K562 (cell line): ENCODE results near the gene GGA2. TPM values are rescaled to one million over a fixed set of nuclear protein-coding genes. Genes with fewer than 3 reads are reported as not detected.

Source experiments
- ATAC-seq: fragments of 200-7000 bp; cut with Tn5 transposase; 3 replicates; pipeline ENCODE4 v1.9.1; 2020; ENCODE audit warnings: moderate library complexity
- BruUV-seq: library from RNA; stranded (reverse); fragments of 400-500 nt; replicated peaks from 2 replicates; lab custom pipeline; 2021; lab: Mats Ljungman, UMichigan
- CTCF ChIA-PET: fragments of 300-600 bp; formaldehyde crosslinking; extraction: SDS; loops from one replicate; lab custom pipeline; 2021; ENCODE audit warnings: low intra/inter-chr PET ratio; lab: Yijun Ruan, JAX
- POLR2A ChIA-PET: fragments of 300-600, 350-650 bp; sonication (Branson Sonifier 250); formaldehyde crosslinking; extraction: SDS; loops from one replicate; lab custom pipeline; 2021; ENCODE audit warnings: antibody characterized with exemption, inconsistent platforms; lab: Yijun Ruan, JAX
- DNase-seq, 4 experiments: peaks; one replicate each; pipeline versions ENCODE4 v3.0.0 to v3.0.0-alpha.2; 2011 to 2018; ENCODE audit warnings: low spot score in 3 of 4, mixed read lengths in 3 of 4; ENCODE audit errors: extremely low read depth in 1 of 4
- FAIRE-seq: peaks from 2 replicates; lab custom pipeline; 2011; peaks lifted over from hg19 to GRCh38; lab: Jason Lieb, UNC
- H2AFZ ChIP-seq: 2 replicates; pipeline ENCODE4 v1.6.0; 2011; ENCODE audit warnings: low read depth, low read length, control low read depth, inconsistent platforms
- H3K27ac ChIP-seq: fragments of 200-600 bp; 3 replicates; pipeline ENCODE4 v1.8.0; 2011; ENCODE audit warnings: low read depth, mild to moderate bottlenecking, control low read depth, inconsistent platforms, low read length, moderate library complexity, mixed read lengths; ENCODE audit errors: extremely low read depth
- H3K27me3 ChIP-seq, 2 experiments: fragments of 300-600 bp in 1 of 2; 2 replicates in 1 of 2; 3 replicates in 1 of 2; pipeline versions ENCODE4 v1.6.0 to v1.8.0; 2011; ENCODE audit warnings: inconsistent platforms in 2 of 2, low read length in 2 of 2, mild to moderate bottlenecking in 1 of 2, mixed read lengths in 1 of 2, moderate library complexity in 1 of 2; ENCODE audit not compliant: control insufficient read depth in 2 of 2, insufficient read depth in 2 of 2
- H3K36me3 ChIP-seq: fragments of 300-600 bp; 3 replicates; pipeline ENCODE4 v1.8.0; 2011; ENCODE audit warnings: mild to moderate bottlenecking, low read length, inconsistent platforms; ENCODE audit not compliant: control insufficient read depth, insufficient read depth
- H3K4me1 ChIP-seq, 2 experiments: fragments of 200-600 bp in 1 of 2; replicated peaks in 1 of 2; 2 replicates in 1 of 2; 3 replicates in 1 of 2; pipeline versions ENCODE4 v1.5.1 to v1.8.0; 2011; ENCODE audit warnings: inconsistent platforms in 2 of 2, low read length in 2 of 2, mild to moderate bottlenecking in 1 of 2, mixed read lengths in 1 of 2, moderate library complexity in 1 of 2; ENCODE audit not compliant: control insufficient read depth in 2 of 2, insufficient read depth in 2 of 2
- H3K4me2 ChIP-seq: 2 replicates; pipeline ENCODE4 v1.6.1; 2011; ENCODE audit warnings: low read length, control low read depth, inconsistent platforms, mixed read lengths; ENCODE audit not compliant: insufficient read depth
- H3K4me3 ChIP-seq: fragments of 200-600 bp; sonication (generic), shearing (Covaris generic); 2 replicates; pipeline ENCODE4 v1.5.1; 2016; ENCODE audit warnings: control low read depth, inconsistent platforms
- H3K79me2 ChIP-seq: fragments of 200-600 bp; 3 replicates; pipeline ENCODE4 v1.8.0; 2011; ENCODE audit warnings: low read length, inconsistent platforms; ENCODE audit not compliant: control insufficient read depth, insufficient read depth
- H3K9ac ChIP-seq, 2 experiments: 2 replicates each; pipeline versions ENCODE4 v1.6.0 to v1.6.1; 2011; ENCODE audit warnings: low read depth in 2 of 2, low read length in 2 of 2, control low read depth in 1 of 2, inconsistent platforms in 1 of 2, mild to moderate bottlenecking in 1 of 2, mixed read lengths in 1 of 2; ENCODE audit not compliant: insufficient read depth in 1 of 2
- H3K9me1 ChIP-seq: one replicate; pipeline ENCODE4 v1.6.0; 2011; ENCODE audit warnings: inconsistent platforms, mild to moderate bottlenecking, low read length, moderate library complexity; ENCODE audit not compliant: control insufficient read depth, insufficient read depth
- H3K9me3 ChIP-seq: replicated peaks from 2 replicates; pipeline ENCODE4 v1.5.1; 2011; ENCODE audit warnings: low read depth, low read length, inconsistent platforms; ENCODE audit not compliant: control insufficient read depth, insufficient read depth
- H4K20me1 ChIP-seq: replicated peaks from 2 replicates; pipeline ENCODE4 v1.6.1; 2011; ENCODE audit warnings: low read length, inconsistent platforms, mixed read lengths; ENCODE audit not compliant: control insufficient read depth, insufficient read depth
- BMI1 ChIP-seq: fragments of 150-350 bp; IDR thresholded peaks from 2 replicates; pipeline ENCODE4 v1.6.1; 2014; ENCODE audit warnings: low read length
- FOXP1 ChIP-seq: sonication (generic); formaldehyde crosslinking; IDR thresholded peaks from 2 replicates; pipeline ENCODE4 v1.8.0; 2022; ENCODE audit warnings: mild to moderate bottlenecking, missing genetic modification reagents
- KDM4B ChIP-seq, 2 experiments: fragments of 450-650 bp in 1 of 2; sonication (generic) in 1 of 2; IDR thresholded peaks; 2 replicates each; pipeline ENCODE4 v1.6.1; 2016 to 2017; ENCODE audit warnings: borderline replicate concordance in 2 of 2, antibody characterized with exemption in 1 of 2, low read depth in 1 of 2, mild to moderate bottlenecking in 1 of 2
- MEIS2 ChIP-seq: fragments of 450-650 bp; IDR thresholded peaks from 2 replicates; pipeline ENCODE4 v1.6.1; 2014; ENCODE audit warnings: mild to moderate bottlenecking; ENCODE audit not compliant: partially characterized antibody
- RFX7 ChIP-seq: fragments of 250-450 bp; sonication (Bioruptor Pico); IDR thresholded peaks from 2 replicates; pipeline ENCODE4 v1.5.1; 2021; ENCODE audit warnings: mild to moderate bottlenecking
- SP1 ChIP-seq: sonication (generic); formaldehyde crosslinking; IDR thresholded peaks from 2 replicates; pipeline ENCODE4 v1.8.1; 2022; ENCODE audit warnings: mild to moderate bottlenecking, missing genetic modification reagents
- WGBS: fragments of 100-300 bp; shearing (Covaris generic); methylation state at CpG from one replicate; pipeline ENCODE4 v1.1.6; 2016; ENCODE audit warnings: low coverage, mixed read lengths; ENCODE audit not compliant: insufficient coverage; ENCODE audit errors: missing lambda C conversion rate; 5-methylcytosine and 5-hydroxymethylcytosine counted together
- in situ Hi-C: fragments of 300-500 bp; cut with MboI; formaldehyde crosslinking; loops from 4 replicates; pipeline ENCODE4 v1.15.0; 2018; ENCODE audit warnings: inconsistent platforms, mixed read lengths
- intact Hi-C: fragments of 100-400 bp; cut with micrococcal nuclease; formaldehyde crosslinking; loops from 2 replicates; pipeline ENCODE4 v1.14.2; 2022
- polyA plus RNA-seq, 8 experiments: library from polyadenylated mRNA; depleted of rRNA in 4 of 8; stranded (reverse) in 5 of 8; unstranded in 3 of 8; fragments of >200 nt; fragmentation: Nextera tagmentation in 2 of 8; fragmentation: Illumina TruSeq in 1 of 8; extraction: Ambion mirVana in 2 of 8; extraction: Trizol in 1 of 8; gene quantifications; 2 replicates each; pipeline versions ENCODE4 v1.2.1 to v1.2.3, GENCODE V29; 2011 to 2014; ENCODE audit warnings: inconsistent platforms in 1 of 8, missing spikeins in 1 of 8
- total RNA-seq, 7 experiments: library from RNA; depleted of rRNA in 6 of 7; stranded (reverse); fragments of >200 nt in 6 of 7; fragmentation: Illumina TruSeq in 2 of 7; extraction: Trizol in 2 of 7; gene quantifications; 2 replicates each; pipeline versions ENCODE4 v1.2.1 to v1.2.3, GENCODE V29; 2011 to 2021; ENCODE audit warnings: low replicate concordance in 1 of 7
- TF ChIP-seq, protein P1 (sequence below): fragments of 250-450 bp; sonication (Bioruptor Pico); IDR thresholded peaks from 2 replicates; pipeline ENCODE4 v1.5.0; 2022; ENCODE audit warnings: mild to moderate bottlenecking
- TF ChIP-seq, protein P2 (sequence below), 2 experiments: fragments of 450-650 bp; IDR thresholded peaks; 2 replicates each; pipeline ENCODE4 v1.6.1; 2016; ENCODE audit warnings: mild to moderate bottlenecking in 2 of 2, borderline replicate concordance in 1 of 2, low read depth in 1 of 2, moderate library complexity in 1 of 2

The GGA2 gene
- total and polyA plus RNA-seq, 9 of the 15 experiments (the other 6 are each of a cell fraction or from before 2014, with no cell fraction given): 11.9 to 133 (median 66.3) TPM

GRCh38 chr16:23520500-23520899, 10.2 kb upstream of the GGA2 start:
- H3K27ac ChIP-seq: no peak overlapping the region
- H3K9ac ChIP-seq: no peak overlapping the region
- no TSS peak for BruUV-seq
- H3K9me3 ChIP-seq: no peaks in the 10 kb centered on the region
- H3K4me3 ChIP-seq: no peak overlapping the region
- in situ Hi-C loops: no loop called here
- H3K4me2 ChIP-seq: no peak overlapping the region
- no peaks in the 10 kb centered on the region for H3K79me2 ChIP-seq
- H3K36me3 ChIP-seq: peaks cover 63% of the 10 kb centered on the region; the same call in 2 of the 3 replicates
- H4K20me1 ChIP-seq: no peaks in the 10 kb centered on the region
- ATAC-seq: no peak
- no peak overlapping the region for H2AFZ ChIP-seq
- POLR2A ChIA-PET: interaction anchor here (0.6 to 1.4 kb wide), 4 partner anchors 8 to 41 kb away, joined by 3 to 7 read pairs (median 4); partner anchors contain the start of genes EARS2 and UBFD1
- CTCF ChIA-PET: no interaction called here
- WGBS: 85% methylated on average over 4 of the region's 4 CpGs
- no peaks in the 10 kb centered on the region for H3K27me3 ChIP-seq
- intact Hi-C loops: no loop called here
- DNase-seq: no peak
- peaks cover 5 to 8% of the 10 kb centered on the region in 2 experiments; a peak in 3 of 5 replicates for H3K4me1 ChIP-seq
- no peaks in the 10 kb centered on the region for H3K9me1 ChIP-seq
- FAIRE-seq: no peak
- TF ChIP-seq MEIS2 (no peak), RFX7 (CRISPR knock-in tag) (no peak), KDM4B (IDR thresholded peaks at IDR 0.05; ENCODE audit: borderline replicate concordance in 2 of 2, low read depth in 1 of 2) (no peak), BMI1 (no peak), FOXP1 (no peak), SP1 (CRISPR knock-in tag) (no peak)
- TF ChIP-seq, protein P1, sequence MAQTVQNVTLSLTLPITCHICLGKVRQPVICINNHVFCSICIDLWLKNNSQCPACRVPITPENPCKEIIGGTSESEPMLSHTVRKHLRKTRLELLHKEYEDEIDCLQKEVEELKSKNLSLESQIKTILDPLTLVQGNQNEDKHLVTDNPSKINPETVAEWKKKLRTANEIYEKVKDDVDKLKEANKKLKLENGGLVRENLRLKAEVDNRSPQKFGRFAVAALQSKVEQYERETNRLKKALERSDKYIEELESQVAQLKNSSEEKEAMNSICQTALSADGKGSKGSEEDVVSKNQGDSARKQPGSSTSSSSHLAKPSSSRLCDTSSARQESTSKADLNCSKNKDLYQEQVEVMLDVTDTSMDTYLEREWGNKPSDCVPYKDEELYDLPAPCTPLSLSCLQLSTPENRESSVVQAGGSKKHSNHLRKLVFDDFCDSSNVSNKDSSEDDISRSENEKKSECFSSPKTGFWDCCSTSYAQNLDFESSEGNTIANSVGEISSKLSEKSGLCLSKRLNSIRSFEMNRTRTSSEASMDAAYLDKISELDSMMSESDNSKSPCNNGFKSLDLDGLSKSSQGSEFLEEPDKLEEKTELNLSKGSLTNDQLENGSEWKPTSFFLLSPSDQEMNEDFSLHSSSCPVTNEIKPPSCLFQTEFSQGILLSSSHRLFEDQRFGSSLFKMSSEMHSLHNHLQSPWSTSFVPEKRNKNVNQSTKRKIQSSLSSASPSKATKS: no peak
- TF ChIP-seq, protein P2, sequence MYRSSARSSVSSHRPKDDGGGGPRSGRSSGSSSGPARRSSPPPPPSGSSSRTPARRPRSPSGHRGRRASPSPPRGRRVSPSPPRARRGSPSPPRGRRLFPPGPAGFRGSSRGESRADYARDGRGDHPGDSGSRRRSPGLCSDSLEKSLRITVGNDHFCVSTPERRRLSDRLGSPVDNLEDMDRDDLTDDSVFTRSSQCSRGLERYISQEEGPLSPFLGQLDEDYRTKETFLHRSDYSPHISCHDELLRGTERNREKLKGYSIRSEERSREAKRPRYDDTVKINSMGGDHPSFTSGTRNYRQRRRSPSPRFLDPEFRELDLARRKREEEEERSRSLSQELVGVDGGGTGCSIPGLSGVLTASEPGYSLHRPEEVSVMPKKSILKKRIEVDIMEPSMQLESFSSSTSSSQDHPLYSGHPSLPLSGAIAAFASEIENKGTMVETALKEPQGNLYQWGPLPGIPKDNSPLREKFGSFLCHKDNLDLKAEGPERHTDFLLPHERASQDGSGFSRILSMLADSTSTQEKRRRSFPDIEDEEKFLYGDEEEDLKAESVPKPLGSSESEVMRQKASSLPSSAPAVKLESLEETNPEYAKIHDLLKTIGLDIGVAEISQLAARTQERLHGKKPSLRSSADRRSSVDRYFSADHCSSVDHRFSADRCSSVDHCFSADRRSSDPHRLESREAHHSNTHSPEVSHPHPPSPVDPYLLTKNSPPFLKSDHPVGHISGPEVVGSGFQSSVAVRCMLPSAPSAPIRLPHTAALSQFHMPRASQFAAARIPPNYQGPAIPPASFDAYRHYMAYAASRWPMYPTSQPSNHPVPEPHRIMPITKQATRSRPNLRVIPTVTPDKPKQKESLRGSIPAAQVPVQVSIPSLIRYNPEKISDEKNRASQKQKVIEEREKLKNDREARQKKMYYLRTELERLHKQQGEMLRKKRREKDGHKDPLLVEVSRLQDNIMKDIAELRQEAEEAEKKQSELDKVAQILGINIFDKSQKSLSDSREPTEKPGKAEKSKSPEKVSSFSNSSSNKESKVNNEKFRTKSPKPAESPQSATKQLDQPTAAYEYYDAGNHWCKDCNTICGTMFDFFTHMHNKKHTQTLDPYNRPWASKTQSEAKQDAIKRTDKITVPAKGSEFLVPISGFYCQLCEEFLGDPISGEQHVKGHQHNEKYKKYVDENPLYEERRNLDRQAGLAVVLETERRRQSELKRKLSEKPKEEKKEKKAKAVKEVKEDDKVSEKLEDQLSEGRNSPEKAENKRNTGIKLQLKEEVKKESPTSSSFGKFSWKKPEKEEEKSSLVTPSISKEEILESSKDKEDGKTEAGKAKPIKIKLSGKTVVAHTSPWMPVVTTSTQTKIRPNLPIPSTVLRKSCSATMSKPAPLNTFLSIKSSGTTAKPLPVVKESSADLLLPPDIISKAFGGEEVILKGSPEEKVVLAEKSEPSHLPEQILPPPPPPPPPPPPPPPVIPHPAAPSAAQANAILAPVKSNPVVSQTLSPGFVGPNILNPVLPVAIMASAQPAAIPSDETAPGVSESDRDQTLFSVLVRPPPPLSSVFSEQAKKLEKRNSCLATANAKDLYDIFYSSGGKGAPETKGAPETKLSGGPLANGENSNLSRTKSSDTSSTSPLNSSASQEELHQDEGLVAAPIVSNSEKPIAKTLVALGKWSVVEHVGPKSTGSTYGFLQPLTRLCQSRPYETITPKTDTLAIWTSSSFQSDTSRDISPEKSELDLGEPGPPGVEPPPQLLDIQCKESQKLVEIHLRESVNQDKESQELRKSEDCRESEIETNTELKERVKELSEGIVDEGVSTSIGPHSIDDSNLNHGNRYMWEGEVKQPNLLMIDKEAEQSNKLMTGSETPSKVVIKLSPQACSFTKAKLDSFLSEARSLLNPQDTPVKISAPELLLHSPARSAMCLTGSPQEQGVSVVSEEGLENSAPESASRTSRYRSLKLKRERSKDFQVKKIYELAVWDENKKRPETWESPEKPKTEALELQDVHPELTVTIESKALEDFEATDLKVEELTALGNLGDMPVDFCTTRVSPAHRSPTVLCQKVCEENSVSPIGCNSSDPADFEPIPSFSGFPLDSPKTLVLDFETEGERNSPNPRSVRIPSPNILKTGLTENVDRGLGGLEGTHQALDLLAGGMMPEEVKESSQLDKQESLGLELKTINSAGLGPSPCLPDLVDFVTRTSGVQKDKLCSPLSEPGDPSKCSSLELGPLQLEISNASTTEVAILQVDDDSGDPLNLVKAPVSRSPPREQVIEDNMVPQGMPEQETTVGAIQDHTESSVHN (IDR thresholded peaks at IDR 0.05; ENCODE audit: borderline replicate concordance in 1 of 2, low read depth in 1 of 2): no peak
